NCI-H2029 (cell line): ENCODE measurements around the gene PPP1R3G.
"Not testable (repeated sequence)": the region's sequence is repeated elsewhere in the genome, so short reads cannot be mapped to it uniquely, and the experiment has no call there.

Experiments used
- DNase-seq: peaks from one replicate; lab custom pipeline; 2025; lab: John Stamatoyannopoulos, UW

Gene PPP1R3G

GRCh38 chr6:5084781-5085647, at the start of gene PPP1R3G:
TSS of gene PPP1R3G (plus strand) at chr6:5085341. CDS start at chr6:5085486, 145 bp downstream.
- peak; percentile 13 for DNase-seq

DNA sequence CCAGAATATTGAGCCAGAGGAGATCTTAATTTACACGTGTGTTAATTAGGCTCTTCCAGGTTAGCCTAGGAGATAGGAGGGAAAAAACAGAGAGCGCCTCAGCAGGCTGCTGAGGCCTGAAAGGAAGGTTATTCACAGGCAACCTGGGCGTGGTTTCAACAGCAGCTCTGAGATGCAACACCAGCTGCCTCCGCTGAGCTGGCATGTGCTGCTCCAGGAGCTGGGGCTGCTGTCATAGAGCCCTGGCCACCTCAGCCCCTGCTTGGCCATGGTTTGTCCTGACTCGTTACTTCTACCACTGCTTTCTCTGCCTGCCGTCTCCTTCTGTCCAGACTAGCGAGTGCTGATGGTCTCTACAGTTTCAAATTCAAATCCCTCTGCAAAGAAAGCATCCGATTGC, 48.9 kb upstream of the PPP1R3G start:
- DNase-seq: no peak

DNA sequence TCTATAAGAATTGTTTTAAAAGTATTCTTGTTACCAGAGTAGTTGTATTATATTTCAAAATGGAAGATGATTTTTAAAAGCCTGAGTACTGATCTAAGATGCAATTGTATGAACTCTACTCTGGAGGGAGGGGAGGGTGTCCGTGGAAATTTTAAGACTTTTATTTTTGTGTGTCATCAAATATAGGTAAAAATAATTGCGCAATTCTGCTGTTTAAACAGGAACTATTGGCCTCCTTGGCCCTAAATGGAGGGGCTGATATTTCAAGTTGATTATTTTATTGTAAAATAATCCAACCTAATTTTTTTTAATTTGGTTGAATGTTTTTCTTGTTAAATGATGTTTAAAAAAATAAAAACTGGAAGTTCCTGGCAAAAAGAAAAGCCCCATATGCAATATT, 43.2 kb upstream of the PPP1R3G start:
- no peak for DNase-seq

GRCh38 chr6:5042436-5042835, 42.7 kb upstream of the PPP1R3G start:
- no peak for DNase-seq

DNA sequence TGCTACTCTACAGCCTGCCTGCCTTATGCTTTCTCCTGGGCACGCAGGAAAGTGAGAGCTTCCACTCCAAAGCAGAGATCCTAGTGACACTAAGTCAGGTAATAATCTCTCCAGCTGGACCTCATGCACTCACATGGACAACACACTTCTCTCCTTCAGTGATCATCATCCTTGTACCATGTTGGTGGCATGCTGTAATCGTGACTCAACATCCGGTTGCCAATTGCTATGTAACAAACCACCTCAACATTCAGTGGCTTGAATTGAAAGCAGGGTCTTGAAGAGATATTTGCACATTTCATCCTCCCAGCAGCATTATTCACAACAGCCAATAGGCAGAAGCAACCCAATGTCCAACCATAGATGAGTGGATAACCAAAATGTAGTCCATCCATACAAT, 40.3 kb upstream of the PPP1R3G start:
- DNase-seq: no peak

GRCh38 chr6:5045416-5045815, 39.7 kb upstream of the PPP1R3G start:
- no peak for DNase-seq

GRCh38 chr6:5046430-5046829, 38.7 kb upstream of the PPP1R3G start:
- DNase-seq: no peak

DNA sequence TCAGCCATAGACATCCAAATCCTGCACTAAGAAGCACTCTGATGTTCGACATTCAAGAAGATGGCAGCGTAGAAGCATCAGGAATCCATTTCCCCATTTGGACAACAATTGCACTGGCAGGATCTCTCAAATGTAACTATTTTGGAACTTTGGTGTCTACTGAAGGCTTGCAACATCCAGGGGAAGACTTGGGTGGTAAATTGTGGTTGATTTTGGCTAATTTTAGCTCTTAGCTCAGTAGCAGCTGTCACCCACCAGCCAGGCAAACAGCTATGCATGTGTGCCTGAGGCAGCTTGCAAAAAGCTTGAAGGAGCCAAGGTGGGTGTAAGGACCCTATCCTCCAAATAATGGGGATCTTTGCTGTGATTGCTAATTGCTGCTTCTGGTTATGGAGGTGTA, 35.1 kb upstream of the PPP1R3G start:
- DNase-seq: no peak

GRCh38 chr6:5051394-5051793, 33.7 kb upstream of the PPP1R3G start:
- DNase-seq: no peak

- DNase-seq: no peak
Measured at GRCh38 chr6:5053038-5053437, 32.1 kb upstream of the PPP1R3G start.

GRCh38 chr6:5053864-5054244, 31.3 kb upstream of the PPP1R3G start:
- DNase-seq: peak; percentile 82

DNA sequence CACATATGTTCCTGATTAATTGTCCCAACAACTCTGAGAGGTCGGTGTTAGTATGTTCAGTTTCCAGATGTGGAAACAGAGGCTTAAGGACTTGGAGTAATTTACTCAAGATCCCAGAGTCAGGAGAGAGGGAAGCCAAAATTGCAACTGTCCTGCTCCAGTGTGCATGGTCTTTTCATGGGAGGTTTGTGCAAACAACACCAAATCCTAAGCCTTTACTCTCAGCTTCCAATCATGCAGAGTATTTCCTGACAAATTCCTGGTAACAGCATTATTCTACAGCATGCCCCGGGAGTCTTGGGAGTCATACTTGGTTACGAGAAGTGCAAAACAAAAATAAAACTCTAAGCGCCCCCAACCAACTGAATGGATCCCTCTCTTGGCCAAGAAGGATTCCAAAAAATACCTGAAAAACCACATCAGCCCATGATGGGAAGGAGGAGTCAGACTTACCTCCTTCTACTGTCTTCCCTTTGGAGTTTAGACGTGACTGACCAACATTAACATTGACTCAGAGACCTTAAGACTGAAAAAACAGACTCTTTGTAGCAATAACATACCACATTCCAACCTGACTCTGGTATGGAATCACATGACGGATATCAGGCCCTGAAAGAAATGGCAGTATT, 30.8 kb upstream of the PPP1R3G start:
- DNase-seq: no peak

DNA sequence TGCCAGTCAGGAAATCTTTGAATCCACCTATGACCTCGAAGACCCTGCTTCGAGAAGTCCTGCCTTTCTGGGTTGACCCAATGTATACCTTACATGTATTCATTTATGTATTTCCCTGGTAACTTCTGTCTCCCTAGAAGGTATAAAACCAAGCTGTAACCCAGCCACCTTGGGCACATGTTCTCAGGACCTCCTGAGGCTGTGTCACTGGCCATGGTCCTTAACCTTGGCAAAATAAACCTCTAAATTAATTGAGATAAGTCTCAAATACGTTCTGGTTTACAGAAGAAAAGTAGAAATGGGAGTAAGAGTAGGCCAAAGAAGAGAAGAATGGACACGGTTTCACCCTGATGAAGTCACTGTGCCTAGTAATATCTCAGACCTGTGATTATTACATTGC, 30.0 kb upstream of the PPP1R3G start:
- no peak for DNase-seq

GRCh38 chr6:5058254-5058653, 26.9 kb upstream of the PPP1R3G start:
- DNase-seq: no peak

- DNase-seq: no peak
Measured at GRCh38 chr6:5059036-5059896, 25.9 kb upstream of the PPP1R3G start.

GRCh38 chr6:5060439-5060838, 24.7 kb upstream of the PPP1R3G start:
- DNase-seq: not testable (repeated sequence)

- no peak for DNase-seq
Measured at GRCh38 chr6:5061152-5061551, 24.0 kb upstream of the PPP1R3G start.

- no peak for DNase-seq
Measured at GRCh38 chr6:5063617-5064016, 21.5 kb upstream of the PPP1R3G start.

- no peak for DNase-seq
Measured at GRCh38 chr6:5066456-5067093, 18.6 kb upstream of the PPP1R3G start.

GRCh38 chr6:5067305-5067704, 17.8 kb upstream of the PPP1R3G start:
- no peak for DNase-seq

DNA sequence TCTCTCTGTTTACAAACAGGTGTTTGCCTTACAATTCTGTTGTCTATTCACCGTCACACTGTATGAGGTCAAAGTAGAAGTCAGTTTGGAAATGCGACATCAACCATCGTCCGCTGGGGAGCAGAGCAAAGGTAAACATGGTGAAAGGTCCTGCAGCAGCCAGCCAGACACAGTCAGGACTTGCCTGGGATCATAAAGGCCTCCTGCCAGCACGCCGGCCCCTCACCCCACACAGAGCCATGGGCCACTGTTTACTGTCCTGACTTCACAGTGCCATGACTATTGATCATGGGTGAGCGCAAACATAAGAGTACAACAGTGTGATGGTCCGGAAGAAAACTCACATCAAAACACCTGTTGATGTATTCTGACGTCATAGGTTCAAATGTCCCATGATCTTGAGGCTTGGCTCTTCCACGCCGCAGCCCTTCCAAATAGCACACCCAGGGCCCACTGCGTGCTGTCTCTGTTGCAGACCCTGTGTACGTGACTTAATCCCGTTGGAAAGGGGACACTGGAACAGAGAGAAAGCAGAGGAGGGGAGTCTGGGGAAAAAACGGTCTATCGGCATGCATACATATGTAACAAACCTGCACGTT, 16.9 kb upstream of the PPP1R3G start:
- no peak for DNase-seq

DNA sequence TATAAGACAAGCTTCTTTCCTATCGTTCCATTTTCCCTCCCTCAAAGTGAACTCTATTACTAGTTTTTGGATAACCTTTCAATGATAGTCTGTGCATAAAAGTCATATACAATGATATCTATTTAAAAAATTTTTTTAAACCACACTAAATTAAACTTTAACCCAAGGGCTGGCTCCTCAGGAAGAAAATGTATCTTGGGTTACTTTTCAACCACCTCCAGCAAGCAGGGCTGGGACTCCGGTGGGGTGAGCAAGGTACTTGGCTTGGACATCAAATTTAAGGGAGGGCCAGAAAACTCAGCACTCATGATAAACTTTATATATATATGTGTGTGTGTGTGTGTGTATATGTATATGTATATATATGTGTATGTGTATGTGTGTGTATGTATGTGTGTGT, 13.9 kb upstream of the PPP1R3G start:
- no peak for DNase-seq
